NCI-H69 (cell line): ENCODE data around the gene SHANK2.

Experiments used
- DNase-seq: peaks from one replicate; lab custom pipeline; 2025; lab: John Stamatoyannopoulos, UW

Gene SHANK2

GRCh38 chr11:71202598-71202944, 49.8 kb downstream of the SHANK2 start:
- DNase-seq: no peak
